Measurements from ENCODE around the gene RAG1.

Gene RAG1

DNA sequence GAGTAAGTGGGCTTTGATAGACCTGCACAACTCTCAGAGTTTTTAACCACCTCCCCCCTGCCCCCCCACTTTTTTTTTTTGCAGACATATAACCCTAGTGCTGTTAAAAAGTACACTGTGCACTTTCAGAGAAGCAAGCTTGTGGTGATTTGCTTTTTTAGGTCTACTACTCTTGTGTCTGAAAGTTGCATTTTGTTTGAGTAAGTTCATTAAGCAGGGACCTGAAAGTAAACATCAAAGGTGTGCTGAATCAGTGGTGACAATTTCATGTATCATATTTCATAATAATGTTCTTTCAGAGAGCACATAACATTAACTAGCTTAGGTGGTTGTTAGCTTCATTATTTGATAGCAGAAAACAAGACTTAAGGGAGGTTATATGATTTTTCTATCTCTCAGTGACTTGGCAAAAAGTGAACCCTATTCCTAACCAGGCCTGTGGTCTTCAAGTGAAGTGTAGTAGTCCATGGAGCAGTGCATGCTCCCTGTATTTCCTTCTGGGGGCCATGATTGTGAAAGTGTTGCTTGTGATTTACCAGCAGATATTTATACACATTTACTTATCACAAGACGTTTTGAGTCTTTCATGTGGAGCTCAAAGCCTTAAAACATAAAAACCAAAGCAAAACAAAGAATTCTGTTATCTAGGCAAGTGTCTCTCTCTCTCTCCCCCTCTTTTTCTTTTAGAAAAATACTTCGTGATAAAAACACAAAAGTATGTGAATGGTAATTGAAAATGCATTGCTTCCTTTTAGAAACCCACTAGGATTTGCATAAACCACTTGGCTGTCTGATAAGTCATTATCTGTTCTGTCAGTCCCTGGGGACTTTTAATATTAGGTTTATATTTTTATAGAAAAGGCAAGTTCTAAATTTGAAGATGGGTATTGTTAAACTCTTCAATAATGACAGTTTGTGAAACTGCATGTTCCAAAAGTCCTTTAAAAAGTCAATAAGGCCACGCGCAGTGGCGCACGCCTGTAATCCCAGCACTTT, 37.7 kb downstream of the RAG1 start:
- no peak for DNase-seq (ENCODE audit: low read depth, low spot score)
- Histone ChIP-seq H3K27me3 (ENCODE audit: insufficient read depth, insufficient read length) (no peaks in the 10 kb centered on the region), H3K4me3 (ENCODE audit: insufficient read length, low read depth) (no peak overlapping the region), H3K9ac (ENCODE audit: insufficient read length, low read depth) (no peak overlapping the region), H3K9me3 (ENCODE audit: insufficient read depth, low read length) (no peaks in the 10 kb centered on the region), H3K36me3 (ENCODE audit: insufficient read depth, insufficient read length, low read length) (no peaks in the 10 kb centered on the region), H3K4me1 (ENCODE audit: insufficient read depth, insufficient read length) (no peaks in the 10 kb centered on the region)
- TF ChIP-seq SUZ12 (IDR thresholded peaks at IDR 0.05; ENCODE audit: extremely low read depth, insufficient read depth, insufficient read length) (no peak), ZNF274 (IDR thresholded peaks at IDR 0.05; ENCODE audit: low read depth, low read length) (no peak), YY1 (IDR thresholded peaks at IDR 0.05; ENCODE audit: insufficient read depth, insufficient read length) (no peak)

DNA sequence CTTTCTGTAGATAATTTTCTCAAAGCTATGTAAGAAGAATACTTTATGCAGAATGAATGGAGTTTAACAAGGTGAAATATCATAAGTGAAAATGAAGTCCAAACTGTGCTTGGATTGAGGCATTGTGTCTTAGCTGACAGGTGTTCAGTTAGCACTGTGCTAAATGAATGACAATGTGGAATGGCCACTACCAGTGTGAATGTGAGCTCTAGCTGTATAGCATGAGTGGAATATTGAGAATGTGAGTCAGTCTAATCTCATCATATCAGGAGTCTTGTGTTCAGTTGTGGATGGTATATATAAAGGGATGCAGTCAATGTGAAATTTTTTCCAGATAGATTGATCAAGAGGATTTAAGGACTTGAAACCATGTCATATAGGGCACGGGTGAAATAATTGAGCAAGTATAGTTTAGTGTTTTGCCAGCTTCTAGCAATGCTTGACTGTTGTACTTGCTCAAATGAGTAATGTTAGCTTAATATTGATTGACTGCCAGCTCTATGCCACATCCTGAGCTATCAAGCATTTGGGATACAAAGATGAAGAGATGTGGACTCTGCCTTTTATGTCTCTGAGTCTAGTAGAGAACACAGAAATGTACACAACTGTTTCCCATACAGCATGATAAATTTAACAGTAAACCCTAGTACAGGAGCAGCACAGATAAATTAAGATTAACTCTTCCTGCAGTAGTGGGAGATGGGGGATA, 40.8 kb downstream of the RAG1 start:
- Histone ChIP-seq H3K4me1 (ENCODE audit: insufficient read depth, insufficient read length) (no peaks in the 10 kb centered on the region), H3K4me3 (ENCODE audit: insufficient read length, low read depth) (no peak overlapping the region), H3K36me3 (ENCODE audit: insufficient read depth, insufficient read length, low read length) (no peaks in the 10 kb centered on the region), H3K9ac (ENCODE audit: insufficient read length, low read depth) (no peak overlapping the region), H3K27me3 (ENCODE audit: insufficient read depth, insufficient read length) (no peaks in the 10 kb centered on the region), H3K9me3 (ENCODE audit: insufficient read depth, low read length) (no peaks in the 10 kb centered on the region)
- TF ChIP-seq ZNF274 (IDR thresholded peaks at IDR 0.05; ENCODE audit: low read depth, low read length) (no peak), YY1 (IDR thresholded peaks at IDR 0.05; ENCODE audit: insufficient read depth, insufficient read length) (no peak), SUZ12 (IDR thresholded peaks at IDR 0.05; ENCODE audit: extremely low read depth, insufficient read depth, insufficient read length) (no peak)
- DNase-seq (ENCODE audit: low read depth, low spot score): no peak

DNA sequence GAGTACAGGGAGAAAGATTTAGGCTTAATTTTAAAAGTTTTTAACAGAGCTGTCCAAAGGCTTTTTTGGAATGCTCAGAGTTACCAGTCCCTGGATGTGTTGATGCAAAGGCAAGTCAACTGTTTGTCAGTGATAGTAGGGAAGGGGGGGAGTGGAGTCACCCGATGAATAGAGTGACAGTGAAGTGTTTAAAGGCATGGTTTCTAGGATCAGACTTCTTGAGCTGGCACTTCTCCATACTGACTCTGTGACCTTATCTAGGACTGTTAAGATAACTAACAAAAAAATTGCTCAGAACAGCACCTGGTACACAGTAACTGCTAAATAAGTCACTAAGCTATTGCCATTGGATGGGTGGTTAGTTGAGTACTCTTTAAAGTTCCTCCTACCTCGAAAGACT, 41.6 kb downstream of the RAG1 start:
- TF ChIP-seq YY1 (IDR thresholded peaks at IDR 0.05; ENCODE audit: insufficient read depth, insufficient read length) (no peak), ZNF274 (IDR thresholded peaks at IDR 0.05; ENCODE audit: low read depth, low read length) (no peak), SUZ12 (IDR thresholded peaks at IDR 0.05; ENCODE audit: extremely low read depth, insufficient read depth, insufficient read length) (no peak)
- Histone ChIP-seq H3K4me3 (ENCODE audit: insufficient read length, low read depth) (no peak overlapping the region), H3K9ac (ENCODE audit: insufficient read length, low read depth) (no peak overlapping the region)

DNA sequence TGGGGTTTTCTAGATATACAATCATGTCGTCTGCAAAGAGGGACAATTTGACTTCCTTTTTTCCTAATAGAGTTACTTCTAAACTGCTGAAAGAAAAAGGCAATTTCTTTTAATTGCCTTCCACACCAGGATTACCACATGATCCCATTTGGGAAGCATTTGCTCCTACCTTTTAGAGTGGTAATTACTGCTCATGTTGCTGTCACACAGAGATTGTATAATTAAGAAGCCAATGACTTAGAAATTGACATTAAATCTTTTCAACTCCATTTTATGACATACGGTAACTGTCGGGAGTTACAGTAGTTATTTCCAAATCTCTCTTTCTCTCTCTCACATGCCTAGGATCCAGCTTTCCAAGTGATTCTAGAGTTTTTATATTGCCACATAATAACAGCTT, 48.0 kb downstream of the RAG1 start:
- H3K4me1 ChIP-seq (ENCODE audit: insufficient read depth, insufficient read length): no peaks in the 10 kb centered on the region
- H3K9me3 ChIP-seq (ENCODE audit: insufficient read depth, low read length): no peaks in the 10 kb centered on the region
- H3K9ac ChIP-seq (ENCODE audit: insufficient read length, low read depth): no peak overlapping the region
- no peak overlapping the region for H3K4me3 ChIP-seq (ENCODE audit: insufficient read length, low read depth)
- DNase-seq (ENCODE audit: low read depth, low spot score): no peak
- no peaks in the 10 kb centered on the region for H3K27me3 ChIP-seq (ENCODE audit: insufficient read depth, insufficient read length)
- TF ChIP-seq YY1 (IDR thresholded peaks at IDR 0.05; ENCODE audit: insufficient read depth, insufficient read length): no peak
- no peak for TF ChIP-seq ZNF274 (IDR thresholded peaks at IDR 0.05; ENCODE audit: low read depth, low read length)
- no peak for TF ChIP-seq SUZ12 (IDR thresholded peaks at IDR 0.05; ENCODE audit: extremely low read depth, insufficient read depth, insufficient read length)
- H3K36me3 ChIP-seq (ENCODE audit: insufficient read depth, insufficient read length, low read length): no peaks in the 10 kb centered on the region

More for the DNA sequence above, 41.6 kb downstream of the RAG1 start:
- Histone ChIP-seq H3K36me3 (ENCODE audit: insufficient read depth, insufficient read length, low read length) (no peaks in the 10 kb centered on the region), H3K4me1 (ENCODE audit: insufficient read depth, insufficient read length) (no peaks in the 10 kb centered on the region), H3K27me3 (ENCODE audit: insufficient read depth, insufficient read length) (no peaks in the 10 kb centered on the region), H3K9me3 (ENCODE audit: insufficient read depth, low read length) (no peaks in the 10 kb centered on the region)
- no peak for DNase-seq (ENCODE audit: low read depth, low spot score)

DNA sequence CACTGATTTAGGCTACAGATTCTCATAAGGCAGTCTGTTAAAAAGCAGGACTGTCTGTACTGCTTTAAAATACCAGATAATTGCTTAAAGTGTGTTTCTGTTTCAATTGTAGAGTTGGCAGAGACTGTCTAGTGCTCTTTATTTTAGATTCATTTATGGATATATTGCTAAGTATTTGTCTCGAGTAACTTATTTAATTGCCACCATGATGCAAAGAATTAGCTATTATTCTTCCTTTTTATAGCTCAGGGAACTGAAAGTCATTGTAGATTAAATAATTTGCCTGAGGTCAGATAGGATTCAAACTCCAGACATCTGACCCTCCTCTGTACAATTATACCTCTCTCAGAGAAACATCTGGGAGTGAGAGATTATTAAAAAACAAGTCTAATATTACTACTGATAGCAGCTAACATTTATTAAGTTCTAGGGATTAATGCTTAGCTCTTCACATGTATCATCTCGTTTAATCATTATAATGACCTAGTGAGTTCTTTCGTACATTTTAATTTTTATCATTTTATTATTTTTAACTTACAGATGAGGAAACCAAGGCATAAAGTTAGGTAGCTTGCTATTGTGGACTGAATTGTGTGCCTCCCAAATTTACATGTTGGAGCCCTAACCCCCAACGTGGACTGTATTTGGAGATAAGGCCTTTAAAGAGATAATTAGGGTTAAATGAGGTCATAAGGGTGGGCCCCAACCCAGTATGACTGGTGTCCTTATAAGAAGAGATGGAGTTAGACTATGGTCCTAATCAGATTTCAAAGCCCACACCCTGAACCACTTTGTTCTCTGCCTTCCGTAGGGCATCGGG, 49.9 kb downstream of the RAG1 start:
- Histone ChIP-seq H3K4me1 (ENCODE audit: insufficient read depth, insufficient read length) (no peaks in the 10 kb centered on the region), H3K27me3 (ENCODE audit: insufficient read depth, insufficient read length) (no peaks in the 10 kb centered on the region), H3K4me3 (ENCODE audit: insufficient read length, low read depth) (no peak overlapping the region), H3K36me3 (ENCODE audit: insufficient read depth, insufficient read length, low read length) (no peaks in the 10 kb centered on the region), H3K9ac (ENCODE audit: insufficient read length, low read depth) (no peak overlapping the region), H3K9me3 (ENCODE audit: insufficient read depth, low read length) (no peaks in the 10 kb centered on the region)
- no peak for DNase-seq (ENCODE audit: low read depth, low spot score)
- TF ChIP-seq ZNF274 (IDR thresholded peaks at IDR 0.05; ENCODE audit: low read depth, low read length) (no peak), YY1 (IDR thresholded peaks at IDR 0.05; ENCODE audit: insufficient read depth, insufficient read length) (no peak), SUZ12 (IDR thresholded peaks at IDR 0.05; ENCODE audit: extremely low read depth, insufficient read depth, insufficient read length) (no peak)

DNA sequence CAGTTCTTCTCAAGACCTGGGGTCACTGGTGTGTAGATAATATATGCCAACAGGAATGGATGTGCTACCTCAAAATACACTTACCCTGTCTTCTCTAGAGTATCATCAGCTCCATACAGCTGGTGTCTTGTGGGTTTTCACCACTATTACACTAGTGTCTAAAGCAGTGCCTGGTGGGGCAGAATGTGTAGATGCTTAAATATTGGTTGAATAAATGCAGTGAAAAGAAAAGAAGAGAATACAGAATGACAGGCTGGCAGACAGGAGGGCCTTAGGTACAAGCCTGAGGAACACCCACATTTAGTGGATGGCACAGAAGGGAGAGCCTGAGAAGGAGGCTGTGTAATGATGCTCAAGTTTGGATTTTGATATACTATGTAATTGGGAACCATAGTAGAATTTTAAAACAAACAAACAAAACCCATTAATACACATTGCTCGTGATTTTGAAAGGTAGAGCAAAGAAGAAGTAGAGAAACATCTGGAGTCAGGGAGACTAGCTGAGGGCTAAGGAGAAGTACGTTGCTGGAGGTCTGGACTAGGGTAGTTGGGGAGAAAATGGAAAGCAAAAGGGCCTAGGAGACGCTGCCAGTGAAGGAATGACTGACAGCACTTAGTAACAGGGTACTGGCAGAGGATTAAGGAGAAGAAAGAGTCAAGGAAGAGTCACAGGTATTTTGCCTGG, 50.7 kb downstream of the RAG1 start:
- Histone ChIP-seq H3K9me3 (ENCODE audit: insufficient read depth, low read length) (no peaks in the 10 kb centered on the region), H3K4me1 (ENCODE audit: insufficient read depth, insufficient read length) (no peaks in the 10 kb centered on the region), H3K36me3 (ENCODE audit: insufficient read depth, insufficient read length, low read length) (no peaks in the 10 kb centered on the region), H3K9ac (ENCODE audit: insufficient read length, low read depth) (no peak overlapping the region), H3K4me3 (ENCODE audit: insufficient read length, low read depth) (no peak overlapping the region), H3K27me3 (ENCODE audit: insufficient read depth, insufficient read length) (no peaks in the 10 kb centered on the region)
- TF ChIP-seq SUZ12 (IDR thresholded peaks at IDR 0.05; ENCODE audit: extremely low read depth, insufficient read depth, insufficient read length): no peak
- TF ChIP-seq YY1 (IDR thresholded peaks at IDR 0.05; ENCODE audit: insufficient read depth, insufficient read length): no peak
- no peak for TF ChIP-seq ZNF274 (IDR thresholded peaks at IDR 0.05; ENCODE audit: low read depth, low read length)
- DNase-seq (ENCODE audit: low read depth, low spot score): no peak

All from NT2/D1 (cell line).